ENCODE measurements around the gene IL32.

Gene IL32

GRCh38 chr16:3115561-3115960 lies 50.1 kb downstream of the IL32 start:
- DNase-seq (ENCODE audit: low read depth): no peak

GRCh38 chr16:3118204-3118790 lies 52.9 kb downstream of the IL32 start:
- no peak for DNase-seq (ENCODE audit: low read depth)

GRCh38 chr16:3118846-3119245 lies 53.4 kb downstream of the IL32 start:
- DNase-seq (ENCODE audit: low read depth): no peak
